ENCODE results near the gene WDR88. TPM values are rescaled to one million over a fixed set of nuclear protein-coding genes. Genes with fewer than 3 reads are reported as not detected.
A peak's percentile ranks its signal among the peaks of the same experiment; 100 is the strongest.

Gene WDR88
- polyA plus RNA-seq, 1 donor (not counting 4 experiments of a cell fraction or from before 2014, with no cell fraction given), result not detected

DNA sequence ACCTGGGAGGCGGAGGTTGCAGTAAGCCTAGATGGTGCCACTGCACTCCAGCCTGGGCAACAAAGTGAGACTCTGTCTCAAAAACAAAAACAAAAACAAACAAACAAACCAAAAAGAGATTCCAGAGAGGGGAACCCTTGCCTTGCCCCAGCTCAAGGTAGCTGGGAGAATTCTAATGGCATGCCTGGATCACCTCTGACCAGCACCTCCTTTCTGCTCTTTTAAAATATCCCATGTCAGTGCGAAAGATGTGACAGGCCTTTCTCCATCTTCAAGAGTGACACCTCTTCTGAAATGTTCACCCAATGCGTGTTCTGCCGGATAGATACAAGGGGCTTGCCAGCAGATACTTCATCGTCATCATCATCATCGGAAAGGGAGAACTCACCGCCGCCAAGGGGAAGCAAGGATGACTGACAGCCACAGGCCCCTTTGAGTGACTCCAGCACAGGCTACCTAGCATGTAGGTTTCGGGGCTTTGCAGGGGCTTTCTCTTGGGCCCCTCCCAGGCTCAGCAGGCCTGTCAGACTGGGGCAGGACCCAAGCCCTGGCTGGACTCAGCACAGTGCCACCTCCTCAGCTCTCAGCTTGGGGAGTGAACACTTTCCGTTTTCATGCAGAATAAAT, 43.4 kb downstream of the WDR88 start:
- Histone ChIP-seq H4K20me1 (ENCODE audit: control insufficient read depth, extremely low read depth, insufficient read depth, low read length) (no peaks in the 10 kb centered on the region), H3K4me2 (ENCODE audit: control insufficient read depth, extremely low read depth, insufficient read depth, low read depth, low read length) (no peak overlapping the region), H3K4me1 (ENCODE audit: control insufficient read depth, extremely low read depth, insufficient read depth, low read length) (peaks cover 12% of the 10 kb centered on the region), H3K27me3 (ENCODE audit: control insufficient read depth, extremely low read depth, insufficient read depth, low read length) (no peaks in the 10 kb centered on the region), H3K27ac (ENCODE audit: control insufficient read depth, insufficient read depth, low read length) (no peak overlapping the region), H2AFZ (ENCODE audit: control insufficient read depth, low read length) (no peak overlapping the region), H3K79me2 (ENCODE audit: control insufficient read depth, insufficient read depth, low read length) (peaks cover 4% of the 10 kb centered on the region), H3K4me3 (ENCODE audit: control insufficient read depth in 2 of 3, extremely low read depth in 1 of 3, insufficient read depth in 2 of 3, low read depth in 1 of 3, low read length in 3 of 3) (no peak overlapping the region), H3K9ac (ENCODE audit: control insufficient read depth, extremely low read depth, insufficient read depth, low read length) (no peak overlapping the region), H3K36me3 (ENCODE audit: control insufficient read depth in 2 of 2, extremely low read depth in 1 of 2, insufficient read depth in 2 of 2, low read length in 2 of 2) (no peaks in the 10 kb centered on the region), H3K9me1 (ENCODE audit: control insufficient read depth, extremely low read depth, insufficient read depth, low read length) (no peaks in the 10 kb centered on the region), H3K9me3 (ENCODE audit: control insufficient read depth, low read depth, low read length) (no peaks in the 10 kb centered on the region)
- FAIRE-seq (no peak), DNase-seq (ENCODE audit: low read depth, low spot score) (no peak)
- dilution Hi-C loops (cut with MboI; ENCODE audit: extremely low pct_ligation_motif_present, low sequenced_read_pairs), result no loop called here
- TF ChIP-seq EZH2 (IDR thresholded peaks at IDR 0.05; ENCODE audit: low read length), result no peak
- TF ChIP-seq CTCF (optimal IDR thresholded peaks at IDR 0.05 in 1 of 3, IDR thresholded peaks at IDR 0.05 in 1 of 3, conservative IDR thresholded peaks at IDR 0.05 in 1 of 3; ENCODE audit: extremely low read depth in 1 of 3, insufficient read depth in 2 of 3, low read length in 3 of 3), result no peak

GRCh38 chr19:33175886-33176669, 44.2 kb downstream of the WDR88 start:
- Histone ChIP-seq H2AFZ (ENCODE audit: control insufficient read depth, low read length) (peak overlapping the region; percentile 90), H3K9me3 (ENCODE audit: control insufficient read depth, low read depth, low read length) (no peaks in the 10 kb centered on the region), H3K9ac (ENCODE audit: control insufficient read depth, extremely low read depth, insufficient read depth, low read length) (peak overlapping the region; percentile 90), H4K20me1 (ENCODE audit: control insufficient read depth, extremely low read depth, insufficient read depth, low read length) (no peaks in the 10 kb centered on the region), H3K36me3 (ENCODE audit: control insufficient read depth in 2 of 2, extremely low read depth in 1 of 2, insufficient read depth in 2 of 2, low read length in 2 of 2) (no peaks in the 10 kb centered on the region), H3K4me2 (ENCODE audit: control insufficient read depth, extremely low read depth, insufficient read depth, low read depth, low read length) (peak overlapping the region; percentile 90), H3K27ac (ENCODE audit: control insufficient read depth, insufficient read depth, low read length) (peak overlapping the region; percentile 80), H3K79me2 (ENCODE audit: control insufficient read depth, insufficient read depth, low read length) (peaks cover 4% of the 10 kb centered on the region), H3K9me1 (ENCODE audit: control insufficient read depth, extremely low read depth, insufficient read depth, low read length) (no peaks in the 10 kb centered on the region), H3K4me3 (ENCODE audit: control insufficient read depth in 2 of 3, extremely low read depth in 1 of 3, insufficient read depth in 2 of 3, low read depth in 1 of 3, low read length in 3 of 3) (peak overlapping the region; percentile 71 to 88 (median 76)), H3K27me3 (ENCODE audit: control insufficient read depth, extremely low read depth, insufficient read depth, low read length) (no peaks in the 10 kb centered on the region), H3K4me1 (ENCODE audit: control insufficient read depth, extremely low read depth, insufficient read depth, low read length) (peaks cover 12% of the 10 kb centered on the region)
- dilution Hi-C loops (cut with MboI; ENCODE audit: extremely low pct_ligation_motif_present, low sequenced_read_pairs), result no loop called here
- no peak for DNase-seq (ENCODE audit: low read depth, low spot score)
- TF ChIP-seq CTCF (optimal IDR thresholded peaks at IDR 0.05 in 1 of 3, IDR thresholded peaks at IDR 0.05 in 1 of 3, conservative IDR thresholded peaks at IDR 0.05 in 1 of 3; ENCODE audit: extremely low read depth in 1 of 3, insufficient read depth in 2 of 3, low read length in 3 of 3), result no peak
- TF ChIP-seq EZH2 (IDR thresholded peaks at IDR 0.05; ENCODE audit: low read length), result no peak
- FAIRE-seq, result no peak

Data from keratinocyte (primary cell).